GM21515 (cell line): ENCODE results near the gene IL21R.
A peak's percentile ranks its signal among the peaks of the same experiment; 100 is the strongest.

Source experiments
- ATAC-seq: cut with Tn5 transposase; IDR thresholded peaks from one replicate; pipeline ENCODE4 v1.9.1; 2021; ENCODE audit not compliant: unreplicated experiment

IL21R gene

GRCh38 chr16:27401768-27402568 lies at the start of gene IL21R:
IL21R (plus strand) TSS chr16:27402174; CDS start chr16:27430072, 27,898 bp downstream.
- peak; percentile 54 for ATAC-seq

- no peak for ATAC-seq
These were observed 48.1 kb upstream of the IL21R start for GRCh38 chr16:27353853-27354252.

GRCh38 chr16:27355610-27356009 lies 46.4 kb upstream of the IL21R start:
- no peak for ATAC-seq

GRCh38 chr16:27356794-27357193 lies 45.2 kb upstream of the IL21R start:
- no peak for ATAC-seq

- no peak for ATAC-seq
These were observed 42.9 kb upstream of the IL21R start for GRCh38 chr16:27359051-27359450.

- ATAC-seq: no peak
These were observed 42.4 kb upstream of the IL21R start for GRCh38 chr16:27359615-27360014.

GRCh38 chr16:27361987-27362386 lies 40.0 kb upstream of the IL21R start:
- ATAC-seq: no peak

GRCh38 chr16:27362570-27363245 lies 39.3 kb upstream of the IL21R start:
- ATAC-seq: no peak

- no peak for ATAC-seq
These were observed 38.7 kb upstream of the IL21R start for GRCh38 chr16:27363246-27363632.

GRCh38 chr16:27363797-27364196 lies 38.2 kb upstream of the IL21R start:
- ATAC-seq: no peak

GRCh38 chr16:27364493-27365141 lies 37.4 kb upstream of the IL21R start:
- ATAC-seq: no peak

GRCh38 chr16:27365142-27366089 lies 36.6 kb upstream of the IL21R start:
- ATAC-seq: no peak

GRCh38 chr16:27366687-27367460 lies 35.1 kb upstream of the IL21R start:
- peak; percentile 17 for ATAC-seq

GRCh38 chr16:27367461-27368357 lies 34.3 kb upstream of the IL21R start:
- ATAC-seq: peak; percentile 62

- no peak for ATAC-seq
These were observed 33.6 kb upstream of the IL21R start for GRCh38 chr16:27368358-27368722.

- ATAC-seq: no peak
These were observed 32.2 kb upstream of the IL21R start for GRCh38 chr16:27369806-27370205.

- no peak for ATAC-seq
These were observed 31.7 kb upstream of the IL21R start for GRCh38 chr16:27370318-27370717.

- ATAC-seq: no peak
These were observed 28.7 kb upstream of the IL21R start for GRCh38 chr16:27373312-27373711.

- ATAC-seq: no peak
These were observed 27.7 kb upstream of the IL21R start for GRCh38 chr16:27374221-27374803.
